Central memory CD8-positive, alpha-beta T cell (primary cell): Measurements from ENCODE around the gene TRAPPC10.

Experiments
- ATAC-seq: fragments of 150-1000 bp; cut with Tn5 transposase; replicated peaks from 2 replicates; pipeline ENCODE4 v1.10.0; 2022; ENCODE audit warnings: mild to moderate bottlenecking, moderate FRiP score, moderate number of reproducible peaks; ENCODE audit not compliant: poor library complexity, severe bottlenecking; ENCODE audit errors: extremely low read depth
- DNase-seq, 2 donors: peaks; one replicate each; pipeline ENCODE4 v3.0.0; 2021; ENCODE audit warnings: low spot score in 2 of 2
- H3K27ac Mint-ChIP-seq: one replicate; pipeline ENCODE4 v1.8.0; 2022; ENCODE audit warnings: low read depth, mild to moderate bottlenecking, moderate library complexity, mixed read lengths
- H3K27me3 Mint-ChIP-seq: one replicate; pipeline ENCODE4 v1.8.0; 2022; ENCODE audit warnings: mixed read lengths
- H3K36me3 Mint-ChIP-seq: one replicate; pipeline ENCODE4 v1.8.0; 2022; ENCODE audit warnings: mild to moderate bottlenecking, moderate library complexity, mixed read lengths; ENCODE audit not compliant: insufficient read depth
- H3K4me1 Mint-ChIP-seq: one replicate; pipeline ENCODE4 v1.8.0; 2022; ENCODE audit warnings: mixed read lengths
- H3K4me3 Mint-ChIP-seq: one replicate; pipeline ENCODE4 v1.8.0; 2022; ENCODE audit warnings: mild to moderate bottlenecking, moderate library complexity, mixed read lengths
- H3K9me3 Mint-ChIP-seq: one replicate; pipeline ENCODE4 v1.8.0; 2022; ENCODE audit warnings: mixed read lengths

The TRAPPC10 gene

DNA sequence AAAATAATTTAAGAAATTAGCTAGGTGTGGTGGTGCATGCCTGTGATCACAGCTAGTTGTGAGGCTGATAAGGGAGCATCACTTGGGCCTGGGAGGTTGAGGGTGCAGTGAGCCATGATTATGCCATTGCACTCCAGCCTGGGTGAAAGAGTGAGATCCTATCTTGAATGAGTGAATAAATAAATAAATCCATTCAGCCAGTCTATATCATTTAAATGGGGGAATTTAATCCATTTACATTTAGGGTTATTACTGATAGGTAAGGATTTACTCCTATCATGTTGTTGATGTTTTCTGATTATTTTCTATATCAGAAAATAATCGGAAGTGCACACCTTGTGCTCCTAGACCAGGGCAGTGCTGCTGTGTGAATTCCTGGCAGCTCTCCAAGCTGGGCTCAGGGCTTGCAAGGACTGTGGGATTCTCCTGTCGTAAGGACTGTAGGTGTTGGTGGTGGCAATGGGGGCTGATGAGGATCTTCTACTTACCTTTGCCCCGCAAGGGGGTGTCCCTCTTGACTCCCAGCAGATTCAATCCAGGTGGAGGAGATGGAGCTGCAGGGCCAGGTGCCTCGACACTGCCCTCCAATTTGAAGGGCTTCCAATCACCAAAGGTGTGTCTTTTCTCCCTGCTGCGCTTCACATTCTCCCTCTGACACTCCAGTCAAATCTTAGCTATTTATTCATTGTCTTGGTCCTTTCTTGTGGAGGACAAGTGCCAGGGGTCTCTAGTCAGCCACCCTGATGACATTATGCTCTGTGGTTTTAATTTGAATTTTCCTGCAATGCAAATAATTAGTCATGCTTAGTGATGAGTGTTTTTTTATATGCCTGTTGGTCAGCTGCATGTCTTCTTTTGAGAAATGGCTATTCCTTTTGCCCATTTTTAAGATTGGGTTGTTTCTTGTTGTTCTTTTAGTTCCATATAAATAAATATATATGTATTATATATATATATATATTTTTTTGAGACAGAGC, 14.1 kb upstream of the TRAPPC10 start:
- Mint-ChIP-seq H3K9me3 (no peaks in the 10 kb centered on the region), H3K4me1 (no peaks in the 10 kb centered on the region), H3K36me3 (peaks cover 3% of the 10 kb centered on the region), H3K4me3 (no peak overlapping the region), H3K27ac (no peak overlapping the region), H3K27me3 (peaks cover 27% of the 10 kb centered on the region)
- ATAC-seq (no peak), DNase-seq (no peak)

DNA sequence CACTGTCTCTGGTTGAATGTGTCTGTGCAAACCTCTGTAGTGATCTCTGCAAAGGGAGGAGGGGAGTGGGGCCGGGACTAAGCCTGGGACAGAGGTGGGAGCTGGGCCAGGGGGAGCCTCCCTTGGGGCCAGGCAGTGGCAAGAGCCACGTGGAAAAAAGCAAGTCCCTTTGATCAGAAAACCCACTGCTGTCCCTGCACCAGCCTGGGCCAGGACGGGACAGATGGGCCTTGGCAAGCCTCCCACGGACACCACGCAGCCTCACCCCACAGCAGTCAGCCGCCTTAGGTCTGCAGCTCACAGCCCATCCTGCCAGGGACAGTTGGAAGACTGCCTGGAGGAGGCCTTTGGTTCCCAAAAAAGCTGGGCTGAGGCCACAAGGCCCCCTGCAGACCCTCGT, 11.7 kb upstream of the TRAPPC10 start:
- H3K36me3 Mint-ChIP-seq = no peaks in the 10 kb centered on the region

DNA sequence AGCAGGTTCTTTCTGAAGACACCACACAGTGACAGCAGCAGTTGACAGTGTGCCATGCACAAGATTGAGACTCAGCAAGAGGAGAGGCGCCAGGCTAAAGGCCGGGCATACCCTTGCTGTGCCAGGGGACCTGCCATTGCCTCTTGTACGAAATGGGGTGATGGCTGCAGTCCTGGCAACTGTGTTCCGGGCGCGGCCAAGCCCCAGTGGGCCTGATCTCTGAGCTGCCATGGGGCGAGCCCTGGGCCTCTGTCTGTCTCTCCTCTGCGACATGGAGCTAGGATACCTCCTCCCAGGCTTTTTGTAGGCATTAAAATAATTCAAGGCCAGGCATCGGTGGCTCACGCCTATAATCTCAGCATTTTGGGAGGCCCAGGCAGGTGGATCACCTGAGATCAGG, 9.6 kb upstream of the TRAPPC10 start:
- H3K27ac Mint-ChIP-seq = no peak overlapping the region
- no peaks in the 10 kb centered on the region for H3K9me3 Mint-ChIP-seq
- no peak for ATAC-seq
- H3K4me1 Mint-ChIP-seq = no peaks in the 10 kb centered on the region
- H3K4me3 Mint-ChIP-seq = no peak overlapping the region
- no peak for DNase-seq
- no peaks in the 10 kb centered on the region for H3K36me3 Mint-ChIP-seq
- H3K27me3 Mint-ChIP-seq = peaks cover 20% of the 10 kb centered on the region

More for the DNA sequence above, 11.7 kb upstream of the TRAPPC10 start:
- no peaks in the 10 kb centered on the region for H3K4me1 Mint-ChIP-seq
- H3K27ac Mint-ChIP-seq = no peak overlapping the region
- no peak overlapping the region for H3K4me3 Mint-ChIP-seq
- peaks cover 27% of the 10 kb centered on the region for H3K27me3 Mint-ChIP-seq
- DNase-seq (no peak), ATAC-seq (no peak)
- H3K9me3 Mint-ChIP-seq = no peaks in the 10 kb centered on the region

DNA sequence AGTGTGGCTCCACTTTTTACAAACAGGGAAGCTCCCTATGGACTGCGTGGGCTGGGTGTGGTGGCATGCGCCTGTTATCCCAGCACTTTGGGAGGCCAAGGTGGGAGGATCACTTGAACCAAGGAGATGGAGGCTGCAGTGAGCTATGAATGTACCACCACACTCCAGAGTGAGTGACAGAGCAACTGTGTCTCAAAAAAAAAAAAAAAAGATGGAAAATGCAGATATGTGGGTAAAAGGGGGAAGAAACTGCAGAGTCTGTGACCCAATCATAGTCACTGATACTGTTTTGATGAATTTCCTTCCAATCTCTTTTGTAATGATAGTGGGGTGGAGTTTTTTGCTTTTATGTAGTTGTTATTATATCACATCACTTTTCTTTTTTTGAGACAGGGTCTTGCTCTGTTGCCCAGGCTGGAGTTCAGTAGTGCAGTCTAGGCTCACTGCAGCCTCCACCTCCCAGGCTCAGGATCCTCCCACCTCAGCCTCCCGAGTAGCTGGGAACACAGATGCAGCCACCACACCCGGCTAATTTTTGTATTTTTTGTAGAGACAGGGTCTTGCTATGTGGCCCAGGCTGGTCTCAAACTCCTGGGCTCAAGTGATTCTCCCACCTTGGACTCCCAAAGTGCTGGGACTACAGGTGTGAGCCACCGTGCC, 8.7 kb upstream of the TRAPPC10 start:
- Mint-ChIP-seq H3K4me1 (no peaks in the 10 kb centered on the region), H3K27me3 (peaks cover 11% of the 10 kb centered on the region), H3K36me3 (no peaks in the 10 kb centered on the region), H3K9me3 (no peaks in the 10 kb centered on the region), H3K4me3 (no peak overlapping the region), H3K27ac (no peak overlapping the region)
- no peak for DNase-seq
- ATAC-seq = no peak

DNA sequence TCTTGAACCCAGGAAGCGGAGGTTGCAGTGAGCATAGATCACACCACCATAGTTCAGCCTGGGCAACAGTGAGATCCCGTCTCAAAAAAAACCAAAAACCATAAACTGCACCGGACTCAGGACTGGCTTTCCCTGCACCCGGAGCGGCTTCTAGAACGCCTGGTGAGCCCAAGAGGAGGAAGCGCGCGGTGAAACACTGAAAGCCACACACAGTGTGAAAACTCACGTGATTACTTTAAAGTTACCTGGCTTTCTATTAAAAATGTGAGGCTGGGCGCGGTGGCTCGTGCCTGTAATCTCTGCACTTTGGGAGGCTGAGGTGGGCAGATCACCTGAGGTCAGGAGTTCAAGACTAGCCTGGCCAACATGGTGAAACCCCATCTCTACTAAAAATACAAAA, 7.0 kb upstream of the TRAPPC10 start:
- no peaks in the 10 kb centered on the region for H3K9me3 Mint-ChIP-seq
- H3K27ac Mint-ChIP-seq = no peak overlapping the region
- ATAC-seq (no peak), DNase-seq (no peak)
- H3K4me3 Mint-ChIP-seq = no peak overlapping the region
- no peaks in the 10 kb centered on the region for H3K27me3 Mint-ChIP-seq
- H3K36me3 Mint-ChIP-seq = no peaks in the 10 kb centered on the region
- peaks cover 3% of the 10 kb centered on the region for H3K4me1 Mint-ChIP-seq

DNA sequence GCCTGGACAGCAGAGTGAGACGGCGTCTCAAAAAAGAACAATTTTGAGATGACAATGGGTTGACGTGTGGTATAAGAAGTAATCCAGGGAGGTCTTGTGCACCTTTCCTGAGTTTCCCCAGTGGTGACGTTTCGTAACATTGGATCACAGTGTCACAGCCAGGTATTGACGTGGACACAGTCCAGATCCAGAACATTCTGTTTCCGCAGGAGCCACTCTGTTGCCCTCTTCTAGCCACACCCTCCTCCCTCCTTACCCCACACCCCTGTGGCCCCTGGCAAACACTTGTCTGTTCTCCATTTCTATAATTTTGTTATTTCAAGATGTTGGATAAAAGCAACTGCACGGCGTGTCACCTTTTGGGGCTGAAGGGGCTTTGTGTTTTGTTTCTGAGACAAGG, 6.5 kb upstream of the TRAPPC10 start:
- H3K4me1 Mint-ChIP-seq = peaks cover 8% of the 10 kb centered on the region
- no peak overlapping the region for H3K4me3 Mint-ChIP-seq
- H3K36me3 Mint-ChIP-seq = no peaks in the 10 kb centered on the region
- H3K27me3 Mint-ChIP-seq = no peaks in the 10 kb centered on the region
- H3K9me3 Mint-ChIP-seq = no peaks in the 10 kb centered on the region
- H3K27ac Mint-ChIP-seq = no peak overlapping the region
- no peak for ATAC-seq
- no peak for DNase-seq

DNA sequence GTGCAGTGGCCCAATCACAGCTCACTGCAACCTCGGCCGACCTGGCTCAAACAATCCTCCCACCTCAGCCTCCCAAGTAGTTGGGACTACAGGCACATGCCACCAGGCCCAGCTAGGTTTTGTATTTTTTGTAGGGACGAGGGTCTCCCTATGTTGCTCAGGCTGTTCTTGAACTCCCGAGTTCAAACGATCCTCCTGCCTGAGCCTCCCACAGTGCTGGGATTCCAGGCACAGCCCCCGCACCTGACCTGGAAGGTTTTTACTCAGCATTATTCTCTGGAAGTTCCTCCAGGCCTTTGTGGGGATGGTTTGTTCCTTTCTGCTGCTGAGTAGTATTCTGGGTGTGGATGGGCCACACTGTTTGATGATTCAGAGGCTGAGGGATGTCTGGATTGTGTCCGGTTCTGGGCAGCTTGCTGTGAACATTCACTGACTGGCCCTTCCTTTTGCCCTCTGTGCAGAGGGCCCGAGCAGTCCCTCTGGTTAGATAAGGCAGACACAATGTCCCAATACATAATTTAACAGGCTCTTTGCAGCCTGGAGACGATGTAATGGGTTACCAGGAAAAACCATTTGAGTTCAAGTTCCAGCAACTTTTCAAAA, 6.0 kb upstream of the TRAPPC10 start:
- ATAC-seq (no peak), DNase-seq (no peak)
- H3K9me3 Mint-ChIP-seq = no peaks in the 10 kb centered on the region
- H3K4me3 Mint-ChIP-seq = no peak overlapping the region
- H3K4me1 Mint-ChIP-seq = peaks cover 11% of the 10 kb centered on the region
- H3K27me3 Mint-ChIP-seq = no peaks in the 10 kb centered on the region
- H3K36me3 Mint-ChIP-seq = no peaks in the 10 kb centered on the region
- H3K27ac Mint-ChIP-seq = no peak overlapping the region

DNA sequence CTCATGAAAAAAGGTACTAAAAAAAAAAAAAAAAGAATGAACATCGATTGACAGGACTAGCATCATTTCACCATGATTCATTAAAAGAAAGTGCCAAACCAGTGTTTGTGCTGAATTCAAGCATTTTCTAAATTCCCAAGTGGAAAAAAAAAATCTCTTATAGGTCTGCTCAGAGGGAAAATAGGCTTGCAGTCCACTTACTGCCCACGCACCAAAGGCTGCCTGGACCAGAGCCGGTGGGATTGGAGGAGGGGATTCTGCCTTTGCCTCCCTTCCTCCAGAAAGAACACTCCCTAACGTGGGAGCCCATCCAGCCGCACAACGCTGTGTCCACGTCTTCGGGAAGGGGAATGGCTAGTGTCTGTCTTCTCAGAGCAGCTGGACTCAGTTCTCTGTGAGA, 5.5 kb upstream of the TRAPPC10 start:
- no peaks in the 10 kb centered on the region for H3K27me3 Mint-ChIP-seq
- no peak overlapping the region for H3K4me3 Mint-ChIP-seq
- H3K27ac Mint-ChIP-seq = no peak overlapping the region
- no peak for ATAC-seq
- no peaks in the 10 kb centered on the region for H3K9me3 Mint-ChIP-seq
- no peak for DNase-seq
- H3K36me3 Mint-ChIP-seq = peaks cover 4% of the 10 kb centered on the region
- peaks cover 15% of the 10 kb centered on the region for H3K4me1 Mint-ChIP-seq

DNA sequence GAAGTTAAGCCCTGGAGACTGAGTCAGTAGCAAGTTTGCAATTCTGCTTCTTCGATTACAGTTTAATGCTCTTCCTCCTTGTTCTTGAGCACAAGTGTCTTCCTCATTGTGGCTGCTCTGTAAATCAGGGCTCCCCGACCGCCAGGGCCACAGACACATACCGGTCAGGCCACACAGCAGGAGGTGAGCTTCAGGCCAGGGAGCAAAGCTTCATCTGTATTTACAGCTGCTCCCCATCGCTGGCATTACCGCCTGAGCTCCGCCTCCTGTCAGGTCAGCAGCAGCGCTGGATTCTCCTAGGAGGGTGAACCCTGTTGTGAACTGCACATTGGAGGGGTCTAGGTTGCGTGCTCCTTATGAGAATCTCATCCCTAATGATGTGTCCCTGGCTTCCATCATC, 1.7 kb upstream of the TRAPPC10 start:
- ATAC-seq = no peak
- H3K4me1 Mint-ChIP-seq = peaks cover 40% of the 10 kb centered on the region
- peak overlapping the region; percentile 94 for H3K4me3 Mint-ChIP-seq
- peaks cover 16% of the 10 kb centered on the region for H3K36me3 Mint-ChIP-seq
- no peaks in the 10 kb centered on the region for H3K27me3 Mint-ChIP-seq
- no peak for DNase-seq
- no peaks in the 10 kb centered on the region for H3K9me3 Mint-ChIP-seq
- peak overlapping the region; percentile 92 for H3K27ac Mint-ChIP-seq

DNA sequence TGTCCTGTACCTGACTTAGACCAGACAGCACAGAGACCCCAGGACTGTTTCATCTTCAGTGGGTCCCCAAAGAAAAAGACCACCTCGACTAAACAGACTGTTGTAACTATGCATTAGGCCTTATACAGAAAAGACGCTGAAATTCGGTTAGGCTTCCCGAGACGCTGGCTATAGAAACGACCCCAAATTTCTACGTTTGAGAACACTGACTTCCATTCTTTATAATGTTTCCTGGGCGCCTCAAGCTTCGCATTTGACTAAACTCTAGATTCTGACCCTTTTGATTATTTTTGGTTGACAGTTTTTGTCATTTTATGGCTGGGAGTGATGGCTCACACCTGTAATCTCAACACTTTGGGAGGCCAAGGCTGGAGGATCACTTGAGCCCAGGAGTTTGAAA, 986 bp upstream of the TRAPPC10 start:
- ATAC-seq (no peak), DNase-seq (no peak)
- Mint-ChIP-seq H3K4me3 (peak overlapping the region; percentile 94), H3K27ac (peak overlapping the region; percentile 92), H3K9me3 (no peaks in the 10 kb centered on the region), H3K36me3 (peaks cover 16% of the 10 kb centered on the region), H3K4me1 (peaks cover 47% of the 10 kb centered on the region), H3K27me3 (no peaks in the 10 kb centered on the region)

DNA sequence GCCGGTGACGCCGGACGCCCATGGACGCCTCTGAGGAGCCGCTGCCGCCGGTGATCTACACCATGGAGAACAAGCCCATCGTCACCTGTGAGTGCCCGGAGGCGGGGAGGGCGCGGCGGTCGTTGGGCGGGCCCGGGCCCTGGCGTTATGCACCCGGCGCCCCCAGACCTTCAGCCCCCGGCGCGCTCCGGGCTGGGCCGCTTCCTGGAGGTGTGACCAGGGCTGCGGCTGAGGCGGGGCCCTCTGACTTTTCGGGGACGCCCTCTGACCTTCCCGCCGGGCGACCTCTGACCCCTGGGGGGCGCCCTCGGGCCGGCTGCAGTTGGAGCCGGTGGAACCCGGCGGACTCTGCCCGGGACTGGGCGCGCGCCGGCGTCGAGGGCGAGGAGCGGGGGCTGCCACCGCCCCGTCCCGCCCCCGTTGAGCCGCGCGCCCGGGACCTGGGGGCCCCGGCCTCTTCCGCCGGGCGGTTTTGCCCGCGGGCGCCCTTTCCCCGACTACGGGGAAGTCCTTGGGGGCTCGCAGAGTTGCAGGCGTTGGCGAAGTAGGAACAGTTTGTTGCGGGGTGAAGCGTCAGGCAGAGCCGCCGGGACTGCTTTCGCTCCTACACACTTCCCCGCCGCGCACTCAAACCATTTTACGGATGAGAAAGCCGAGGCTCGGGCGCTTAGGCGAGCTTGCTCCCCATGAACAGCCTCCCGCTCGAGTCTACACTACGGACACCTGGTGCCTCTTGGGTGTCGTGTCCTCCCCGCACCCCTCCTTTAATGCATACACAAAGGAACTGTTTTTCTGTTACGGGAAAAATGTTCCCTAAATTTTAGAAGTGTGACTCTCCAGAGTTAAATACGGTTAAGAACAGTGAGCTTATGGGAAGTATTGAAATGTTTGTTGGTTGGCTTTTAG, 618 bp downstream of the TRAPPC10 start:
- Mint-ChIP-seq H3K9me3 (no peaks in the 10 kb centered on the region), H3K4me1 (peaks cover 62% of the 10 kb centered on the region)

More for the DNA sequence above, 618 bp downstream of the TRAPPC10 start:
- no peaks in the 10 kb centered on the region for H3K27me3 Mint-ChIP-seq
- H3K4me3 Mint-ChIP-seq = peak overlapping the region; percentile 94
- H3K36me3 Mint-ChIP-seq = peaks cover 21% of the 10 kb centered on the region
- peak; percentile 70 to 71 for DNase-seq
- ATAC-seq = peak; percentile 79
- peak overlapping the region; percentile 89 for H3K27ac Mint-ChIP-seq
